IMR-90 (cell line): ENCODE results near the gene PLEKHB1. TPM values are rescaled to one million over a fixed set of nuclear protein-coding genes. Genes with fewer than 3 reads are reported as not detected.

ENCODE experiments used
- ATAC-seq: fragments of 200-7000 bp; cut with Tn5 transposase; 2 replicates; pipeline ENCODE4 v1.9.1; 2020; ENCODE audit warnings: low read depth, mild to moderate bottlenecking, moderate library complexity
- BruUV-seq: library from RNA; stranded (reverse); fragments of 400-500 nt; replicated peaks from 2 replicates; lab custom pipeline; 2021; lab: Mats Ljungman, UMichigan
- CTCF ChIA-PET: fragments of 300-600 bp; formaldehyde crosslinking; extraction: SDS; loops from one replicate; lab custom pipeline; 2021; ENCODE audit warnings: antibody characterized with exemption; lab: Yijun Ruan, JAX
- POLR2A ChIA-PET: fragments of 300-600 bp; sonication (Branson Sonifier 250); formaldehyde crosslinking; loops from one replicate; lab custom pipeline; 2022; ENCODE audit warnings: antibody characterized with exemption; ENCODE audit not compliant: unreplicated experiment; lab: Charles Lee
- DNase-seq: peaks from one replicate; pipeline ENCODE4 v3.0.0; 2013
- H2AFZ ChIP-seq: replicated peaks from 2 replicates; pipeline ENCODE3; 2013; ENCODE audit warnings: low read length, mild to moderate bottlenecking; ENCODE audit not compliant: poor library complexity
- H2AK5ac ChIP-seq: 2 replicates; pipeline ENCODE4 v1.6.1; 2013; ENCODE audit warnings: low read depth, low read length, inconsistent platforms
- H2AK9ac ChIP-seq: replicated peaks from 2 replicates; pipeline ENCODE3; 2013; ENCODE audit warnings: mild to moderate bottlenecking, low read depth, low read length, moderate library complexity; ENCODE audit not compliant: poor library complexity
- H2BK120ac ChIP-seq: 2 replicates; pipeline ENCODE4 v1.6.1; 2013; ENCODE audit warnings: low read depth, low read length, inconsistent platforms
- H2BK15ac ChIP-seq: 3 replicates; pipeline ENCODE4 v1.6.1; 2013; ENCODE audit warnings: low read depth, low read length, inconsistent platforms
- H2BK20ac ChIP-seq: 2 replicates; pipeline ENCODE4 v1.6.1; 2013; ENCODE audit warnings: low read depth, mild to moderate bottlenecking, inconsistent platforms, low read length, moderate library complexity
- H2BK5ac ChIP-seq: 2 replicates; pipeline ENCODE4 v1.6.1; 2013; ENCODE audit warnings: mild to moderate bottlenecking, low read depth, low read length, inconsistent platforms; ENCODE audit not compliant: poor library complexity, severe bottlenecking
- H3K14ac ChIP-seq: replicated peaks from 2 replicates; pipeline ENCODE4 v1.6.1; 2013; ENCODE audit warnings: low read depth, low read length, inconsistent platforms
- H3K18ac ChIP-seq: 2 replicates; pipeline ENCODE4 v1.6.1; 2013; ENCODE audit warnings: low read depth, low read length, control low read depth
- H3K23ac ChIP-seq: 2 replicates; pipeline ENCODE4 v1.6.1; 2013; ENCODE audit warnings: low read depth, low read length, inconsistent platforms
- H3K27ac ChIP-seq: 2 replicates; pipeline ENCODE4 v1.5.1; 2013; ENCODE audit warnings: mild to moderate bottlenecking, control low read depth, low read length; ENCODE audit not compliant: insufficient read depth
- H3K27me3 ChIP-seq: 2 replicates; pipeline ENCODE4 v1.6.1; 2013; ENCODE audit warnings: low read length; ENCODE audit not compliant: control insufficient read depth, insufficient read depth
- H3K36me3 ChIP-seq: 2 replicates; pipeline ENCODE4 v1.6.1; 2013; ENCODE audit warnings: low read length, mixed read lengths; ENCODE audit not compliant: control insufficient read depth, insufficient read depth
- H3K4ac ChIP-seq: 2 replicates; pipeline ENCODE4 v1.6.1; 2013; ENCODE audit warnings: low read depth, low read length, inconsistent platforms
- H3K4me1 ChIP-seq: 2 replicates; pipeline ENCODE4 v1.6.1; 2013; ENCODE audit warnings: low read length, mixed read lengths; ENCODE audit not compliant: control insufficient read depth, insufficient read depth
- H3K4me2 ChIP-seq: 2 replicates; pipeline ENCODE4 v1.6.1; 2013; ENCODE audit warnings: low read depth, mild to moderate bottlenecking, control low read depth, low read length, moderate library complexity
- H3K4me3 ChIP-seq: 2 replicates; pipeline ENCODE4 v1.5.1; 2013; ENCODE audit warnings: low read depth, mild to moderate bottlenecking, control low read depth, low read length, moderate library complexity; ENCODE audit not compliant: insufficient read depth
- H3K56ac ChIP-seq: 2 replicates; pipeline ENCODE4 v1.6.1; 2013; ENCODE audit warnings: low read length, inconsistent platforms; ENCODE audit not compliant: insufficient read depth; ENCODE audit errors: extremely low read depth
- H3K79me1 ChIP-seq, 2 experiments: 2 replicates each; pipeline ENCODE4 v1.6.1; 2013; ENCODE audit warnings: low read length in 2 of 2, inconsistent platforms in 1 of 2, low read depth in 1 of 2
- H3K9ac ChIP-seq: 2 replicates; pipeline ENCODE4 v1.6.1; 2013; ENCODE audit warnings: low read depth, low read length, control low read depth
- H3K9me1 ChIP-seq: 2 replicates; pipeline ENCODE4 v1.6.1; 2013; ENCODE audit warnings: low read length, inconsistent platforms; ENCODE audit not compliant: insufficient read depth
- H3K9me3 ChIP-seq: 2 replicates; pipeline ENCODE4 v1.6.1; 2013; ENCODE audit warnings: low read length; ENCODE audit not compliant: control insufficient read depth, insufficient read depth
- H4K20me1 ChIP-seq: 2 replicates; pipeline ENCODE4 v1.6.1; 2013; ENCODE audit warnings: low read length, inconsistent platforms; ENCODE audit not compliant: insufficient read depth
- H4K5ac ChIP-seq: 2 replicates; pipeline ENCODE4 v1.6.1; 2013; ENCODE audit warnings: mild to moderate bottlenecking, low read depth, low read length, control low read depth
- H4K8ac ChIP-seq, 2 experiments: 2 replicates each; pipeline ENCODE4 v1.6.1; 2013; ENCODE audit warnings: low read depth in 2 of 2, low read length in 2 of 2, control low read depth in 1 of 2, inconsistent platforms in 1 of 2
- H4K91ac ChIP-seq: 2 replicates; pipeline ENCODE4 v1.6.1; 2013; ENCODE audit warnings: low read depth, low read length, inconsistent platforms; ENCODE audit not compliant: insufficient read depth
- MAFK ChIP-seq: IDR thresholded peaks from 2 replicates; pipeline ENCODE4 v1.6.1; 2012; ENCODE audit warnings: low read depth, low read length, improper control_type of control experiment
- RAD21 ChIP-seq: IDR thresholded peaks from 2 replicates; pipeline ENCODE4 v1.6.1; 2012; ENCODE audit warnings: low read length, improper control_type of control experiment
- RCOR1 ChIP-seq: IDR thresholded peaks from 2 replicates; pipeline ENCODE4 v1.6.1; 2012; ENCODE audit warnings: mild to moderate bottlenecking, low read length, improper control_type of control experiment; ENCODE audit not compliant: insufficient replicate concordance
- RFX5 ChIP-seq: IDR thresholded peaks from 2 replicates; pipeline ENCODE4 v1.8.0; 2012; ENCODE audit warnings: low read depth, mild to moderate bottlenecking, low read length, moderate library complexity
- WGBS, 2 experiments: methylation state at CpG; one replicate each; pipeline versions ENCODE4 v1.1.5 to v1.1.7; 2013; ENCODE audit warnings: missing lambda C conversion rate in 2 of 2; ENCODE audit not compliant: insufficient read length in 1 of 2; ENCODE audit errors: extremely low coverage in 2 of 2; 5-methylcytosine and 5-hydroxymethylcytosine counted together
- dilution Hi-C: fragments of 300-500 bp; cut with HindIII; formaldehyde crosslinking; loops from one replicate; pipeline ENCODE4 v1.14.3; 2018; ENCODE audit warnings: low sequenced_read_pairs; ENCODE audit not compliant: unreplicated experiment
- in situ Hi-C: fragments of 300-500 bp; cut with MboI; formaldehyde crosslinking; loops from 3 replicates; pipeline ENCODE4 v1.14.3; 2019; ENCODE audit warnings: low sequenced_read_pairs, inconsistent platforms, mixed read lengths
- intact Hi-C: fragments of 100-400 bp; cut with micrococcal nuclease; formaldehyde crosslinking; loops from 2 replicates; pipeline ENCODE4 v1.10.0; 2022
- polyA plus RNA-seq, 3 experiments: library from polyadenylated mRNA; depleted of rRNA; stranded (reverse); fragments of >200 nt; gene quantifications; 2 replicates each; pipeline ENCODE4 v1.2.3, GENCODE V29; 2012; ENCODE audit warnings: low replicate concordance in 1 of 3
- total RNA-seq: library from RNA; depleted of rRNA; stranded (reverse); fragments of >200 nt; gene quantifications from 2 replicates; pipeline ENCODE4 v1.2.3, GENCODE V29; 2012

PLEKHB1 gene
- total and polyA plus RNA-seq, 2 of the 4 experiments (the other 2 are of a cell fraction): 0.36 to 0.86 TPM

DNA sequence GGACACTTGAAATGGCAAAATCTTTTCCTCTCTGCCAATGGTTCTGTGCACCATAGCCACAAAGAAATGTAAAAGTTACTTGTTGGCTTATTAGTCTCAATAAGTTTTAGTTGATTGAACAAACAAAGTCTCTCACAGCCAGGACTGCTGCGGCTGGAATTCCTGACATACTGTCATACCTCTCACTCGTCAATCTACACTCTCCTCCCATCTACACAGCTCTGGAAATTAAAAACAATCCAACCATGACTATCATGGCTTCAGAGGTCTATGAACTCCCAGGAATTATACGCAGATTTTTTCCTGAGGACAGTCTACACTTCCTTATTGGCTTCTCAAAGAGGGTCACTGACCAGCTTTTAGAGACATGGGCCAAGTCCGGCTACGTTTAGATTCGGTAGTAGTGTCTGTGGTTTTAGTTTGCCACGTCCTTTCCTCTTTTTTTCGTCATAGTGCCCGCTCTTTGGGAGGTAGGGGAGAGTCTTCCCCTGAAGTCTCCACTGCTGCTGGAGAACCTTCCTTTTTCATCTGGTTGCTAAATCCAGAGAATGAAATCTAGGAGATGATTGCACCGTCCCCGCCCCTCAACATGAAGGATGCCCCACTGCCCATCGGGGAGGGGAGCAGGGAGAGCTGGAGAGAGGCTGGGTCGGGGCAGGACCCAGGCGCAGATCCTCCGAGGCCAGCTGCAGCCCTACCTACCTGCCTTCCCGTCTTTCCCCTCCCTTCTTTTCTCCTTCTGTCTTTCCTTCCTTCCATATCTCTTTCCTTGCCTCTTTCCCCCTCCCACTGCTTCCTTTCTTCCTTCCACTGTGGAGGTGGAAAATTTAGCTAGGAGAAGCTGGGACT lies 1.0 kb upstream of the PLEKHB1 start:
- Histone ChIP-seq H3K4me1 (peaks cover 2% of the 10 kb centered on the region; the same call in 1 of the 2 replicates), H4K8ac (no peak overlapping the region), H3K23ac (no peak overlapping the region; the same call in 1 of the 2 replicates), H2AK9ac (peak overlapping the region; percentile 5), H3K27me3 (peaks cover 32% of the 10 kb centered on the region), H2BK5ac (no peak overlapping the region), H3K4me2 (no peak overlapping the region), H4K20me1 (no peaks in the 10 kb centered on the region), H2BK120ac (no peak overlapping the region), H2BK20ac (no peak overlapping the region), H3K9me1 (no peaks in the 10 kb centered on the region), H2BK15ac (no peak overlapping the region), H3K36me3 (no peaks in the 10 kb centered on the region), H3K14ac (no peak overlapping the region; the same call in 1 of the 2 replicates), H3K79me1 (no peaks in the 10 kb centered on the region), H4K5ac (no peak overlapping the region), H3K56ac (no peak overlapping the region), H2AFZ (peak overlapping the region; percentile 87), H3K9ac (no peak overlapping the region), H3K4me3 (no peak overlapping the region), H3K4ac (no peak overlapping the region), H2AK5ac (no peak overlapping the region), H3K9me3 (no peaks in the 10 kb centered on the region), H3K18ac (no peak overlapping the region), H4K91ac (no peak overlapping the region), H3K27ac (no peak overlapping the region)
- POLR2A ChIA-PET: no interaction called here
- in situ Hi-C loops (no loop called here), dilution Hi-C loops (no loop called here), intact Hi-C loops (no loop called here)
- CTCF ChIA-PET: no interaction called here
- no peak for DNase-seq
- no TSS peak for BruUV-seq
- TF ChIP-seq MAFK (no peak), RFX5 (no peak), RCOR1 (no peak), RAD21 (no peak)
- WGBS, 2 experiments: 45% methylated on average over 5 of the region's 16 CpGs; no CpG with 5 or more reads in 1 of the 2 experiments
- no peak for ATAC-seq
